DOHH2 (cell line): ENCODE results near the gene NHLRC2.
A peak's percentile ranks its signal among the peaks of the same experiment; 100 is the strongest.

ENCODE experiments used
- H3F3A ChIP-seq: fragments of 200-600 bp; sonication (generic), shearing (Covaris generic); 2 replicates; pipeline ENCODE4 v1.6.0; 2016; ENCODE audit warnings: antibody characterized with exemption, mild to moderate bottlenecking; ENCODE audit not compliant: control insufficient read depth, insufficient read depth
- H3K27ac ChIP-seq: fragments of 200-600 bp; sonication (generic); 2 replicates; pipeline ENCODE4 v1.5.1; 2014; ENCODE audit warnings: low read depth, mild to moderate bottlenecking, low read length, moderate library complexity
- H3K27me3 ChIP-seq: fragments of 200-600 bp; sonication (generic); 2 replicates; pipeline ENCODE4 v1.6.1; 2014; ENCODE audit warnings: mild to moderate bottlenecking, low read length, mixed read lengths; ENCODE audit not compliant: control insufficient read depth
- H3K36me3 ChIP-seq: fragments of 200-600 bp; sonication (generic); 2 replicates; pipeline ENCODE4 v1.6.1; 2014; ENCODE audit warnings: mild to moderate bottlenecking, low read length, moderate library complexity, mixed read lengths; ENCODE audit not compliant: control insufficient read depth
- H3K4me1 ChIP-seq: fragments of 200-600 bp; sonication (generic); 2 replicates; pipeline ENCODE4 v1.6.1; 2014; ENCODE audit warnings: mild to moderate bottlenecking, low read length, mixed read lengths; ENCODE audit not compliant: control insufficient read depth
- H3K4me2 ChIP-seq: fragments of 200-600 bp; sonication (generic); 2 replicates; pipeline ENCODE4 v1.6.0; 2014; ENCODE audit warnings: mild to moderate bottlenecking, low read length, moderate library complexity
- H3K4me3 ChIP-seq: fragments of 200-600 bp; sonication (generic); 2 replicates; pipeline ENCODE4 v1.5.1; 2014; ENCODE audit warnings: mild to moderate bottlenecking, low read length, mixed read lengths
- H3K79me2 ChIP-seq: fragments of 200-600 bp; sonication (generic); 2 replicates; pipeline ENCODE4 v1.6.1; 2014; ENCODE audit warnings: mild to moderate bottlenecking, low read length, mixed read lengths; ENCODE audit not compliant: control insufficient read depth
- H3K9me2 ChIP-seq: fragments of 200-600 bp; sonication (generic); replicated peaks from 2 replicates; pipeline ENCODE4 v1.6.1; 2014; ENCODE audit warnings: mild to moderate bottlenecking, low read length, mixed read lengths; ENCODE audit not compliant: control insufficient read depth
- H3K9me3 ChIP-seq: fragments of 200-600 bp; sonication (generic); 2 replicates; pipeline ENCODE4 v1.6.1; 2014; ENCODE audit warnings: antibody characterized with exemption, low read length, mixed read lengths; ENCODE audit not compliant: control insufficient read depth, insufficient read depth
- H4K20me1 ChIP-seq: fragments of 200-600 bp; sonication (generic); 2 replicates; pipeline ENCODE4 v1.6.0; 2014; ENCODE audit warnings: low read depth, mild to moderate bottlenecking, antibody characterized with exemption, low read length, moderate library complexity; ENCODE audit not compliant: control insufficient read depth, insufficient read depth
- EZH2phosphoT487 ChIP-seq: fragments of 200-600 bp; sonication (generic); IDR thresholded peaks from 2 replicates; pipeline ENCODE4 v1.6.1; 2017; ENCODE audit warnings: borderline replicate concordance, mild to moderate bottlenecking, antibody characterized with exemption, low read length, moderate library complexity, mixed read lengths
- TF ChIP-seq, protein P1 (sequence below): fragments of 200-600 bp; sonication (generic); IDR thresholded peaks from one replicate; pipeline ENCODE4 v1.5.1; 2014; ENCODE audit warnings: antibody characterized with exemption, mild to moderate bottlenecking, low read depth, low read length; ENCODE audit not compliant: poor library complexity, severe bottlenecking

Gene NHLRC2

DNA sequence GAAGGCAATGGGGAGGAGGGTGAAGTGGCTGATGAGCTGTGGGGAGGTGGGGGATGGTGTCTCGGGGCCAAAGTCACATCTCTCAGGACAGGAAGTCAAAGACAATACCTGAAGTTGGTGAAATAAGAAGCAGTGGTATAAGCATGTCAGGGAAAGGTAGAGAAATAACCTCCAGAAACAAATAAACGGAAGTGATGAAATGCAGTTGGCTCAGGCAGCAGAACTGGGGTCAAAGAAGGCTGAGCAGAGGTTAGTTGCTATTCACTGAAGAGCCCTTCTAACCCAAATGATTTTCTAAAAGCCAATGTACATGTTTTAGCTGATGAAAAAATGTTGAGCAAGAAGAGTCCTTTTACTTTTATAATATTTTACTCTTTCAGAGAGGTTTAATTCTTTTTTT lies 110.6 kb downstream of the NHLRC2 start:
- no peak overlapping the region for H3K4me3 ChIP-seq

GRCh38 chr10:113965683-113966082 lies 111.2 kb downstream of the NHLRC2 start:
- Histone ChIP-seq H3K79me2 (no peaks in the 10 kb centered on the region), H3K9me3 (peaks cover 8% of the 10 kb centered on the region), H3K27ac (no peak overlapping the region), H3K27me3 (no peaks in the 10 kb centered on the region), H3K9me2 (no peaks in the 10 kb centered on the region), H3K4me3 (no peak overlapping the region), H3K4me1 (peaks cover 45% of the 10 kb centered on the region), H4K20me1 (no peaks in the 10 kb centered on the region), H3K4me2 (peak overlapping the region; percentile 35), H3K36me3 (no peaks in the 10 kb centered on the region), H3F3A (peaks cover 11% of the 10 kb centered on the region; the same call in 1 of the 2 replicates)
- TF ChIP-seq, protein P1, sequence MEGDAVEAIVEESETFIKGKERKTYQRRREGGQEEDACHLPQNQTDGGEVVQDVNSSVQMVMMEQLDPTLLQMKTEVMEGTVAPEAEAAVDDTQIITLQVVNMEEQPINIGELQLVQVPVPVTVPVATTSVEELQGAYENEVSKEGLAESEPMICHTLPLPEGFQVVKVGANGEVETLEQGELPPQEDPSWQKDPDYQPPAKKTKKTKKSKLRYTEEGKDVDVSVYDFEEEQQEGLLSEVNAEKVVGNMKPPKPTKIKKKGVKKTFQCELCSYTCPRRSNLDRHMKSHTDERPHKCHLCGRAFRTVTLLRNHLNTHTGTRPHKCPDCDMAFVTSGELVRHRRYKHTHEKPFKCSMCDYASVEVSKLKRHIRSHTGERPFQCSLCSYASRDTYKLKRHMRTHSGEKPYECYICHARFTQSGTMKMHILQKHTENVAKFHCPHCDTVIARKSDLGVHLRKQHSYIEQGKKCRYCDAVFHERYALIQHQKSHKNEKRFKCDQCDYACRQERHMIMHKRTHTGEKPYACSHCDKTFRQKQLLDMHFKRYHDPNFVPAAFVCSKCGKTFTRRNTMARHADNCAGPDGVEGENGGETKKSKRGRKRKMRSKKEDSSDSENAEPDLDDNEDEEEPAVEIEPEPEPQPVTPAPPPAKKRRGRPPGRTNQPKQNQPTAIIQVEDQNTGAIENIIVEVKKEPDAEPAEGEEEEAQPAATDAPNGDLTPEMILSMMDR = no peak
- no peak for TF ChIP-seq EZH2phosphoT487

More for the DNA sequence above, 110.6 kb downstream of the NHLRC2 start:
- Histone ChIP-seq H3K9me3 (peaks cover 8% of the 10 kb centered on the region), H3K79me2 (no peaks in the 10 kb centered on the region), H3K4me2 (no peak overlapping the region), H3K4me1 (peaks cover 45% of the 10 kb centered on the region), H4K20me1 (no peaks in the 10 kb centered on the region), H3K36me3 (no peaks in the 10 kb centered on the region), H3K27me3 (no peaks in the 10 kb centered on the region), H3F3A (peaks cover 11% of the 10 kb centered on the region; the same call in 1 of the 2 replicates), H3K27ac (no peak overlapping the region), H3K9me2 (no peaks in the 10 kb centered on the region)
- no peak for TF ChIP-seq EZH2phosphoT487
- TF ChIP-seq, protein P1 = no peak
